HG03103 (cell line): ENCODE results near the gene FAM110C.
"Not testable (repeated sequence)": the region's sequence is repeated elsewhere in the genome, so short reads cannot be mapped to it uniquely, and the experiment has no call there.

Experiments
- ATAC-seq: cut with Tn5 transposase; IDR thresholded peaks from one replicate; pipeline ENCODE4 v1.9.1; 2021; ENCODE audit warnings: low read depth; ENCODE audit not compliant: unreplicated experiment

Gene FAM110C

GRCh38 chr2:46471-47345, at the start of gene FAM110C:
FAM110C (minus strand) TSS chr2:46505; CDS start chr2:46385, 120 bp downstream.
- ATAC-seq, result no peak

GRCh38 chr2:92326-92725, 46.0 kb upstream of the FAM110C start:
- ATAC-seq, result no peak

GRCh38 chr2:90645-91312, 44.5 kb upstream of the FAM110C start:
- ATAC-seq, result no peak

- no peak for ATAC-seq
Observed at GRCh38 chr2:85761-86160, 39.5 kb upstream of the FAM110C start.

GRCh38 chr2:84121-84520, 37.8 kb upstream of the FAM110C start:
- no peak for ATAC-seq

GRCh38 chr2:80971-81736, 34.8 kb upstream of the FAM110C start:
- no peak for ATAC-seq

- no peak for ATAC-seq
Observed at GRCh38 chr2:80378-80777, 34.1 kb upstream of the FAM110C start.

- ATAC-seq, result no peak
Observed at GRCh38 chr2:71309-72035, 25.2 kb upstream of the FAM110C start.

GRCh38 chr2:69366-70344, 23.4 kb upstream of the FAM110C start:
- ATAC-seq, result no peak

GRCh38 chr2:68637-69036, 22.3 kb upstream of the FAM110C start:
- not testable (repeated sequence) for ATAC-seq

- no peak for ATAC-seq
Observed at GRCh38 chr2:66853-67252, 20.5 kb upstream of the FAM110C start.

- no peak for ATAC-seq
Observed at GRCh38 chr2:65121-65520, 18.8 kb upstream of the FAM110C start.

- ATAC-seq, result no peak
Observed at GRCh38 chr2:55587-56448, 9.5 kb upstream of the FAM110C start.

- ATAC-seq, result no peak
Observed at GRCh38 chr2:51613-52012, 5.3 kb upstream of the FAM110C start.

GRCh38 chr2:47737-48136, 1.4 kb upstream of the FAM110C start:
- no peak for ATAC-seq

GRCh38 chr2:47346-47725, 1.0 kb upstream of the FAM110C start:
- no peak for ATAC-seq

- ATAC-seq, result no peak
Observed at GRCh38 chr2:46131-46470, 204 bp downstream of the FAM110C start.

- ATAC-seq, result no peak
Observed at GRCh38 chr2:45342-46130, 769 bp downstream of the FAM110C start.
